Measurements from ENCODE around the gene ADAMTS17.

Gene ADAMTS17

GRCh38 chr15:100373120-100373896 lies 31.5 kb upstream of the ADAMTS17 start:
- TF ChIP-seq ZFX (IDR thresholded peaks at IDR 0.05) (no peak), CTCF (conservative IDR thresholded peaks at IDR 0.05) (no peak)
- no peak overlapping the region for H3K27ac ChIP-seq

- TF ChIP-seq CTCF (conservative IDR thresholded peaks at IDR 0.05) (no peak), ZFX (IDR thresholded peaks at IDR 0.05) (no peak)
- no peak overlapping the region for H3K27ac ChIP-seq
Observed at GRCh38 chr15:100372739-100373119, 31.0 kb upstream of the ADAMTS17 start.

- TF ChIP-seq CTCF (conservative IDR thresholded peaks at IDR 0.05) (no peak), ZFX (IDR thresholded peaks at IDR 0.05) (no peak)
- no peak overlapping the region for H3K27ac ChIP-seq
Observed at GRCh38 chr15:100355342-100355741, 13.6 kb upstream of the ADAMTS17 start.

GRCh38 chr15:100353449-100353848 lies 11.7 kb upstream of the ADAMTS17 start:
- no peak for TF ChIP-seq ZFX (IDR thresholded peaks at IDR 0.05)
- TF ChIP-seq CTCF (conservative IDR thresholded peaks at IDR 0.05): no peak
- H3K27ac ChIP-seq: no peak overlapping the region

GRCh38 chr15:100350434-100351226 lies 8.9 kb upstream of the ADAMTS17 start:
- peak overlapping the region; percentile 74 for H3K27ac ChIP-seq

GRCh38 chr15:100349696-100350433 lies 8.1 kb upstream of the ADAMTS17 start:
- TF ChIP-seq ZFX (IDR thresholded peaks at IDR 0.05): peak; percentile 45
- peak; percentile 98 for TF ChIP-seq CTCF (conservative IDR thresholded peaks at IDR 0.05)
- H3K27ac ChIP-seq: peak overlapping the region; percentile 74

More at GRCh38 chr15:100350434-100351226, 8.9 kb upstream of the ADAMTS17 start:
- TF ChIP-seq CTCF (conservative IDR thresholded peaks at IDR 0.05) (peak; percentile 27), ZFX (IDR thresholded peaks at IDR 0.05) (no peak)
